ENCODE data around the gene FEN1. TPM values are rescaled to one million over a fixed set of nuclear protein-coding genes. Genes with fewer than 3 reads are reported as not detected.

The FEN1 gene
- total and polyA plus RNA-seq, 4 donors, result 3.5 to 6.9 (median 5.2) TPM

DNA sequence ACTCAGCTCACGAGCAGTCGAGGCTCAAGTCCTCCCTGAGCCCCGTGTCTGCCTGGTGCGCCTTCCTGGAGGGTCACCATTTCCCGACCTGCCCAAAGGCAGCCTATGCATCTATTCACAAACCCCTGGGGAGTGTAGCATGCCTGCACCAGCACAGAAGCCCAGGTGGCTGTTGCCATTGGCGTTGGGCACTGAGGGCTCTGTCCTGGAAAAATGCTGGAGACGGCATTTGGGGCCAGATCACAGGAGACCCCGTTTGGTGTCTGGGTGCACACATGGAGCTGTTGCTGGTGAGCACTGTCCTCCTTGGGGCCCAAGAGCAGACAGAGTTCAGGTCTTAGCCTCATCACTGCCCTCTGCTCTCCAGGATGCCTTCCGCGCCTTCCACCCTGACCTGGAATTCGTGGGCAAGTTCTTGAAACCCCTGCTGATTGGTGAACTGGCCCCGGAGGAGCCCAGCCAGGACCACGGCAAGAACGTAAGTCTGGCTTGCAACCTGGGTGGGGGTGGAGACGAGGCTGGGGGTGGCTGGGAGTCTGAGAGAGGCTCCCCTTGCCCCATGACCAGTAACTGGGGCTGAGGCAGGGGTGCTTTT, 44.8 kb downstream of the FEN1 start:
- ATAC-seq (ENCODE audit: low FRiP score) (no peak), DNase-seq (peak in 1 of 2 donors; percentile 65)
- Histone ChIP-seq H3K4me3 (ENCODE audit: low read length in 2 of 2) (no peak overlapping the region), H3K4me1 (ENCODE audit: control insufficient read depth in 1 of 2, insufficient read depth in 2 of 2, low read length in 2 of 2) (no peaks in the 10 kb centered on the region), H3K36me3 (ENCODE audit: control insufficient read depth in 1 of 2, insufficient read depth in 2 of 2, low read length in 1 of 2) (peaks cover 3 to 7% of the 10 kb centered on the region in 2 donors), H3K27ac (ENCODE audit: low read depth in 1 of 2, low read length in 2 of 2) (no peak overlapping the region), H3K9me3 (ENCODE audit: control insufficient read depth, low read length) (no peaks in the 10 kb centered on the region), H3K27me3 (ENCODE audit: control insufficient read depth in 1 of 2, insufficient read depth in 2 of 2, low read length in 1 of 2) (no peaks in the 10 kb centered on the region)
- WGBS, 2 donors, result 88 to 91% methylated on average over 15 of the region's 15 CpGs
- intact Hi-C loops (cut with DNase I), result no loop called here

DNA sequence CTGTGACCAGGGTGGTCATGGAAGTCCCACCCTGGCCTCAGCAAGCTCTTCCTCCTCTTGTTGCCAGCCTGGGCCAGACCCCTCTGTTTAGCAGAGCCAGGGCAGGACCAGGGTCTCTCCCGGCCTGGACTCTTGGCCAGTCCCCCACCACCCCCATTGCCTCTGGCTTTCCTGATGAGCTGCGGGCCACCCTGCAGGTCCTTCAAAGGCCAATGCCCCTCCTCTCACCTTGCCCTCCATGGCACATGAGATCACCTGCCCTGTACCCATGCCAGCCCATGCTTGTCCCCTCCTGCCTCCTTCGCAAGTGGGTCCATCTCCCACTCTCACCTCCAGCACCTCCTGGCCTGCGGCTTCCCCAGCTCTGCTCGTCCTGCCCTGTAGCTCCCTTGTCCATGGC, 45.8 kb downstream of the FEN1 start:
- H3K9me3 ChIP-seq (ENCODE audit: control insufficient read depth, low read length), result no peaks in the 10 kb centered on the region
- H3K27me3 ChIP-seq (ENCODE audit: control insufficient read depth in 1 of 2, insufficient read depth in 2 of 2, low read length in 1 of 2), result no peaks in the 10 kb centered on the region
- no peak for ATAC-seq (ENCODE audit: low FRiP score)
- peak in 1 of 2 donors; percentile 57 for DNase-seq
- intact Hi-C loops (cut with DNase I), result no loop called here
- H3K27ac ChIP-seq (ENCODE audit: low read depth in 1 of 2, low read length in 2 of 2), result no peak overlapping the region
- H3K36me3 ChIP-seq (ENCODE audit: control insufficient read depth in 1 of 2, insufficient read depth in 2 of 2, low read length in 1 of 2), result peaks cover 3 to 9% of the 10 kb centered on the region in 2 donors
- no peak overlapping the region for H3K4me3 ChIP-seq (ENCODE audit: low read length in 2 of 2)
- no peaks in the 10 kb centered on the region for H3K4me1 ChIP-seq (ENCODE audit: control insufficient read depth in 1 of 2, insufficient read depth in 2 of 2, low read length in 2 of 2)
- WGBS, 2 donors, result 92 to 95% methylated on average over 5 of the region's 5 CpGs

DNA sequence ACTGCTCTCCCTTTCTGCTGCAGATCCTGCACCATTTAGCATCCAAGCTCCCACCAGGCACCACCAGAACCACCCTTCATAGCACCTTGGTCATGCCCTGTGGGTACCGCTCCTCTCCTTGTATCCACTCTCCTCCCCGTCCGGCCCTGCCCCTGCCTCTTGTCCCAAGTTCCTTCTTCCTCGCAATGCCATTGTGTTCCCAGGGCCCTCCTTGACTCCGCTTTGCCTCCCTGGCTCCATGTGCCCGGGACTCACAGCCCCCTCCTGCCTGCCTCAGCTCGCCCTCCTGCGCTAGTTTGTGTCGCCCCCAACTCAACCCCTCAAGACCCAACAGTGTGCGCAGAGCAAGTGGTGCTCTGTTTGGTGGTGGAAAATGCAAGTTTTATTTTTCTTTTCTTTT, 46.2 kb downstream of the FEN1 start:
- WGBS, 2 donors, result 87 to 91% methylated on average over 10 of the region's 10 CpGs
- ATAC-seq (ENCODE audit: low FRiP score), result no peak
- peak in 1 of 2 donors; percentile 52 for DNase-seq
- Histone ChIP-seq H3K4me1 (ENCODE audit: control insufficient read depth in 1 of 2, insufficient read depth in 2 of 2, low read length in 2 of 2) (no peaks in the 10 kb centered on the region), H3K4me3 (ENCODE audit: low read length in 2 of 2) (no peak overlapping the region), H3K36me3 (ENCODE audit: control insufficient read depth in 1 of 2, insufficient read depth in 2 of 2, low read length in 1 of 2) (peaks cover 3 to 9% of the 10 kb centered on the region in 2 donors), H3K27me3 (ENCODE audit: control insufficient read depth in 1 of 2, insufficient read depth in 2 of 2, low read length in 1 of 2) (no peaks in the 10 kb centered on the region), H3K9me3 (ENCODE audit: control insufficient read depth, low read length) (no peaks in the 10 kb centered on the region), H3K27ac (ENCODE audit: low read depth in 1 of 2, low read length in 2 of 2) (no peak overlapping the region)
- intact Hi-C loops (cut with DNase I), result no loop called here

DNA sequence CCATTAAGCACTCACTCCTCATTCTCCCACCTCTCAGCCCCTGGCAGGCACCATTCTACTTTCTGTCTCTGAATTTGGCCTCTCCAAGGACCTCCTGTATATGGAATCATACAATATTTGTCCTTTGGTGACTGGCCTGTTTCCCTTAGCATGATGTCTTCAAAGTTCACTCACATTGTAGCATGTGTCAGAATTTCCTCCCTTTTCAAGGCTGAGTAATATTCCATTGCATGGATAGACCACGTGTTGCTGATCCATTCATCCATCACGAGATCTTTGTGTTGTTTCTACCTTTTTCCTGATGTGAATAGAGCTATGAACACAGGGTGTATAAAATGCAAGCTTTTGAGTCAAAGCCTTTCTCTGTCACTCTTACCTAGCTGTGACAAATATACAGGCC, 47.0 kb downstream of the FEN1 start:
- intact Hi-C loops (cut with DNase I), result no loop called here
- DNase-seq (no peak), ATAC-seq (ENCODE audit: low FRiP score) (no peak)
- 90 to 94% methylated on average over 2 of the region's 2 CpGs for WGBS, 2 donors
- peaks cover 3 to 9% of the 10 kb centered on the region in 2 donors for H3K36me3 ChIP-seq (ENCODE audit: control insufficient read depth in 1 of 2, insufficient read depth in 2 of 2, low read length in 1 of 2)
- no peak overlapping the region for H3K27ac ChIP-seq (ENCODE audit: low read depth in 1 of 2, low read length in 2 of 2)
- H3K9me3 ChIP-seq (ENCODE audit: control insufficient read depth, low read length), result no peaks in the 10 kb centered on the region
- H3K27me3 ChIP-seq (ENCODE audit: control insufficient read depth in 1 of 2, insufficient read depth in 2 of 2, low read length in 1 of 2), result no peaks in the 10 kb centered on the region
- no peaks in the 10 kb centered on the region for H3K4me1 ChIP-seq (ENCODE audit: control insufficient read depth in 1 of 2, insufficient read depth in 2 of 2, low read length in 2 of 2)
- H3K4me3 ChIP-seq (ENCODE audit: low read length in 2 of 2), result no peak overlapping the region

DNA sequence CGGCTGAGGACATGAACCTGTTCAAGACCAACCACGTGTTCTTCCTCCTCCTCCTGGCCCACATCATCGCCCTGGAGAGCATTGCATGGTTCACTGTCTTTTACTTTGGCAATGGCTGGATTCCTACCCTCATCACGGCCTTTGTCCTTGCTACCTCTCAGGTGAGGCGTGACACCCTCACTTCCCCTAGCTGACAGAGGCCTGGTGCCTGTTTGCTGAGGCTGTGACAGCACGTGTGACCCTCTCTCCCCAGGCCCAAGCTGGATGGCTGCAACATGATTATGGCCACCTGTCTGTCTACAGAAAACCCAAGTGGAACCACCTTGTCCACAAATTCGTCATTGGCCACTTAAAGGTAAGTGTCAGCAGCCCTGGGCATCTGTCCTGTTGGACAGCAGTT, 47.7 kb downstream of the FEN1 start:
- intact Hi-C loops (cut with DNase I), result no loop called here
- H3K27ac ChIP-seq (ENCODE audit: low read depth in 1 of 2, low read length in 2 of 2), result no peak overlapping the region
- no peaks in the 10 kb centered on the region for H3K9me3 ChIP-seq (ENCODE audit: control insufficient read depth, low read length)
- no peak for ATAC-seq (ENCODE audit: low FRiP score)
- peak in 1 of 2 donors; percentile 24 for DNase-seq
- no peaks in the 10 kb centered on the region for H3K4me1 ChIP-seq (ENCODE audit: control insufficient read depth in 1 of 2, insufficient read depth in 2 of 2, low read length in 2 of 2)
- WGBS, 2 donors, result 90 to 92% methylated on average over 7 of the region's 7 CpGs
- H3K4me3 ChIP-seq (ENCODE audit: low read length in 2 of 2), result no peak overlapping the region
- no peaks in the 10 kb centered on the region for H3K27me3 ChIP-seq (ENCODE audit: control insufficient read depth in 1 of 2, insufficient read depth in 2 of 2, low read length in 1 of 2)
- H3K36me3 ChIP-seq (ENCODE audit: control insufficient read depth in 1 of 2, insufficient read depth in 2 of 2, low read length in 1 of 2), result peaks cover 3 to 11% of the 10 kb centered on the region in 2 donors

DNA sequence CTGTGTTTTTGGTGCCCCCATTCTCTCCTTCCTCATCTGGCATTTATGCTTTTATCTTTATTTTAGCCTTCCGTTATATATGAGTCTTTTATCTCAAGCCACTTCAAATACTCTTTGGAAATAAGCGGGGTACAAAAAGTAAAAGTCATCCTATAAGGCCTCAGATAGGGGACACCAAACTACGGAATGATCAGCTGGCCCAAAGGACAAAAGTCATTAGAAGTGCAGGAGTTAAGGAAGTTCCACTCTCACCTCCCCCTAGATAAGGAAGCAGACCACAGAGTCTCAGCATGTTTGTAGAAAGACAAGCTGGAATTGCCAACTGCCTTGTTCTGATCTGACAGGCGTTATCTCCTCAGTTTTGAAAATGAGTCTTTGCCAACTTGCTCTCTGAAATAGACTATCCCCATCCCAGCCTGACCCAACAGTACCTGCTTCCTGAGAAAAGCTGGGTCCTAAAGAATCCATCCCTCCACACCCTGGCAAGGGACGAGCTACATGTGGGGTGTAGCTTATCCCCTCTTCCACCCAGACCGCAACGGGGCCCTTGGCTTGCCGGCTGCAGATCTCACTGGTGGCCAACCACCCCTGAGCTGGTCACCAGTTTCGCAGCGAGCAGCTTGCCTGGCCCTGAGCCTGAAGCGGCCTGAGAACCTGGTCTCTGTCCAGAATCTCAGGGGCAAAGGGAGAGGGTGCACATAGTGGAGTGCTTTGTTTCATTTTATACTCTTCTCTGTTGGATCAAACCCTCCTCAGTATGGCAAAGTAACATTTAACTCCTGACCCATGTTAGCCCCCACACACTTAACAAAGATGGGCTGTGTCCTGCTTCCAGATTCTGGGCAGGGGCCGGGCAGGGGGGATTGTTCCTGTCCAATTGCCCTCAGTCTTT, 49.2 kb downstream of the FEN1 start:
- 79 to 83% methylated on average over 12 of the region's 12 CpGs for WGBS, 2 donors
- H3K4me1 ChIP-seq (ENCODE audit: control insufficient read depth in 1 of 2, insufficient read depth in 2 of 2, low read length in 2 of 2), result no peaks in the 10 kb centered on the region
- DNase-seq (peak in 1 of 2 donors; percentile 60), ATAC-seq (ENCODE audit: low FRiP score) (no peak)
- H3K4me3 ChIP-seq (ENCODE audit: low read length in 2 of 2), result no peak overlapping the region
- H3K27me3 ChIP-seq (ENCODE audit: control insufficient read depth in 1 of 2, insufficient read depth in 2 of 2, low read length in 1 of 2), result no peaks in the 10 kb centered on the region
- no peaks in the 10 kb centered on the region for H3K9me3 ChIP-seq (ENCODE audit: control insufficient read depth, low read length)
- H3K36me3 ChIP-seq (ENCODE audit: control insufficient read depth in 1 of 2, insufficient read depth in 2 of 2, low read length in 1 of 2), result peaks cover 3 to 11% of the 10 kb centered on the region in 2 donors
- H3K27ac ChIP-seq (ENCODE audit: low read depth in 1 of 2, low read length in 2 of 2), result no peak overlapping the region
- intact Hi-C loops (cut with DNase I), result no loop called here

DNA sequence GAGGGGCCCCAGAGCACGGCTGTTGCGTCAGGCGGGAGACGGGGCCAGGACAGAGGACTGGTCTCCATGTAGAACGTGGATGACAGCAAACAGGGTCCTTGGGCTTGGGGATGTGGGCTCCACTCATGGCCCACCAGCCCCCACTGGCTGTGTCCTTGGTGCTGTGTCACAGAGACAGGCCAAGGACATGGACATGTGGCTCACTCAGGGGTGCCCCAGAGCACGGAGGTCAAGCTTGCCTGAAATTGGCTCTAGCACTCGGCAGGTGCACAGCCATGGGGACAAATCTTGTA, 49.8 kb downstream of the FEN1 start:
- Histone ChIP-seq H3K27me3 (ENCODE audit: control insufficient read depth in 1 of 2, insufficient read depth in 2 of 2, low read length in 1 of 2) (no peaks in the 10 kb centered on the region), H3K4me3 (ENCODE audit: low read length in 2 of 2) (no peak overlapping the region), H3K27ac (ENCODE audit: low read depth in 1 of 2, low read length in 2 of 2) (no peak overlapping the region), H3K9me3 (ENCODE audit: control insufficient read depth, low read length) (no peaks in the 10 kb centered on the region), H3K4me1 (ENCODE audit: control insufficient read depth in 1 of 2, insufficient read depth in 2 of 2, low read length in 2 of 2) (no peaks in the 10 kb centered on the region), H3K36me3 (ENCODE audit: control insufficient read depth in 1 of 2, insufficient read depth in 2 of 2, low read length in 1 of 2) (peaks cover 3 to 11% of the 10 kb centered on the region in 2 donors)
- WGBS, 2 donors, result 91 to 94% methylated on average over 7 of the region's 7 CpGs
- intact Hi-C loops (cut with DNase I), result no loop called here
- DNase-seq, result peak in 1 of 2 donors; percentile 43
- ATAC-seq (ENCODE audit: low FRiP score), result no peak

DNA sequence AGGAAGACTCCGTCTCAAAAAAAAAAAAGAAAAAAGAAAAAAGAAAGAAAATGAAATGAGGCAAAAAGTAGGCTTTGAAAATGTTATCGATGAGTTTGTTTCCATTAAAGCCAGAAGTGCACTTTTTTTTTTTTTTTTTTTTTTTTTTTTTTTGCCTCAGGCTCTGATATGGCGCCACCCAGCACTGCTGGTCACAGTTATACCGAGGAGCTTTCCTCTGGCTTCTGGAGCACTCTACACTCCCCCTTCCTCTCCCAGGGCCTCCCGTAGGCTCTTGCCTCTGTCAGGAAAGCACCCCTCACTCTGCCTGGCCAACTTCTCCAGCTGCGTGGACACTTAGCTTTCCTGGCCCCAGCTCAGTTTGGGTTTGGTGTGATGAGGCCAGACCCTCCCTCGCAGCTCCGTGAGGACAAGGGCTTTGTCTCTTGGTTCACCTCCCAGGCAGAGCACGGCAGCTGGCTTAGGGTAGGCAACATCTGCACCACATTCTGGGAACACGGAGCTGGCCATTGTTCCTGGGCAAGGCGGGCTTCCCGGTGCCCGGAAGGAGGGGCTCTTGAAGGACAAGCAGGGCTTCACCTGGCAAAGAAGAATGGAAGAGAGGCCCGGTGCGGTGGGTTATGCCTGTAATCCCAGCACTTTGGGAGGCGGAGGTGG, 52.3 kb downstream of the FEN1 start:
- intact Hi-C loops (cut with DNase I), result no loop called here
- H3K4me1 ChIP-seq (ENCODE audit: control insufficient read depth in 1 of 2, insufficient read depth in 2 of 2, low read length in 2 of 2), result no peaks in the 10 kb centered on the region
- no peaks in the 10 kb centered on the region for H3K27me3 ChIP-seq (ENCODE audit: control insufficient read depth in 1 of 2, insufficient read depth in 2 of 2, low read length in 1 of 2)
- no peak overlapping the region for H3K27ac ChIP-seq (ENCODE audit: low read depth in 1 of 2, low read length in 2 of 2)
- DNase-seq, result peak in 1 of 2 donors; percentile 31
- H3K4me3 ChIP-seq (ENCODE audit: low read length in 2 of 2), result no peak overlapping the region
- H3K36me3 ChIP-seq (ENCODE audit: control insufficient read depth in 1 of 2, insufficient read depth in 2 of 2, low read length in 1 of 2), result peaks cover 3 to 18% of the 10 kb centered on the region in 2 donors
- WGBS, 2 donors, result 84 to 85% methylated on average over 16 of the region's 16 CpGs
- no peak for ATAC-seq (ENCODE audit: low FRiP score)
- no peaks in the 10 kb centered on the region for H3K9me3 ChIP-seq (ENCODE audit: control insufficient read depth, low read length)
